Posterior cingulate gyrus (tissue), 11 donors: ENCODE data around the gene TPST2.
"Not testable (repeated sequence)": the region's sequence is repeated elsewhere in the genome, so short reads cannot be mapped to it uniquely, and the experiment has no call there.

Source experiments
- DNase-seq, 10 donors: peaks; one replicate each; pipeline versions ENCODE4 v3.0.0 to v3.0.0-alpha.2; 2020 to 2021; ENCODE audit warnings: mixed read lengths in 3 of 10
- intact Hi-C: fragments of 100-400 bp; cut with DNase I; formaldehyde crosslinking; loops from one replicate; pipeline ENCODE4 v1.15.1; 2023

The TPST2 gene

DNA sequence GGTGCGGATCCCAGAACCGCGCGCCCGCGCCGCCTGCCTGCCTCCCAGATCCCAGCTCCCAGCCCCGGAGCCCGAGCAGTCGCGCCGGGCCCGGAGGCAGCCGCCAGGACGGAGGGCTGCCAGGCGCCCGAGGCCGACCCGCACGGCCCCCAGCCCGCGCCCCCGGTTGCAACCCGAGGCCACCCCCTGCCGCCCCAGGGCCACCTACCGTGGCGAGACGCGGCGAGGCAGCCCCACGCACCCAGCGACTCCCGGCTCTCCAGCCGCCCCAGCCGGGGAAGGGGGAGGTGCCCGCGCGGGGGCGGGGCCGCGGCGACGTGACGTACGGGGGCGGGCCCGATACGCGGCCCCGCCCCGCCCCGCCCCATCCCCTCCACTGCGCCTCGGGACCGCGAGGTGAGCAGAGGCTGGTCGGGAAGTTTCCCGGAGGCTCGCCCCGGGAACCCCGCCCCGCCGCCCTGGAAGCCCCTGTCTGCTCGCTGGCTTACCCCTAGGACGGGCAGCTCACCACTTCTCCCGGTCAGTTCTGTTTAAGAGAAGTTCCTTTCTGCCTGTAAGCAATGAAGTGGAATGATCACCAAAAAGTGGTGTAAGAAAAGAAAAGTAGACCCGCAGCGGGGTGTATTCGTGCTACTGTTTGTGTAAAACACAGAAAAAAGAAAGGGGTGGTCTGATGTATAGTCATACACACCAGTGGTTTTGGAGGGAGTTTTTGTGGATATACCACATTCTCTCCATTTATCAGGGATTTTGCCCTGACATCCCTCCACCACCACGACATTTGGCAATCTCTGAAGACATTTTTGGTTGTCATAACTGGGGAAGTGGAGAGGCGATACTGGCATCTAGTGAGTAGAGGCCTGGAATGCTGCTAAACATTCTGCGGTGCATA, at the start of gene TPST2:
Gene TPST2, minus strand, starts transcription at position 288 of the 892 bp plus-strand sequence. CDS start 48,502 bp downstream, outside the sequence.
- DNase-seq, result peak; percentile 42 to 97 (median 74)
- intact Hi-C loops, result no loop called here

DNA sequence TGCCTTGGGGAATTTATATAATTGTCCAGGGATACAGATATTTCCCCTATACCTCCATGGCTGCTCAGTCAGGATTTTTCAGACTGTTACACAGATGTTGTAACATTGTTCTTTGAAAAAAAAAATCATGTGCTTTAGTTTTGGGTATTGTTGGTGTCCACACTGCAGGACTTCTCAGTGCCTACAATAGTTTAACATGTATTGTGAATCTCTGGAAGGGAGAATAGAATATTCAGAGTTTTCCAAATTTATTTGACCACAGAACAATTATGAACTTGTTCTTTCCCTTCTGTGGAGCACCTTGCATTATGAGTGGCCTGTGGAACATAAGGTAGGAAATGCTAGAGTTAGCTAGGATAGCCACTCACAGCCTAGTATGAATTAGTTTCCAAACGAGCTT, 46.4 kb upstream of the TPST2 start:
- no peak for DNase-seq
- intact Hi-C loops, result no loop called here

DNA sequence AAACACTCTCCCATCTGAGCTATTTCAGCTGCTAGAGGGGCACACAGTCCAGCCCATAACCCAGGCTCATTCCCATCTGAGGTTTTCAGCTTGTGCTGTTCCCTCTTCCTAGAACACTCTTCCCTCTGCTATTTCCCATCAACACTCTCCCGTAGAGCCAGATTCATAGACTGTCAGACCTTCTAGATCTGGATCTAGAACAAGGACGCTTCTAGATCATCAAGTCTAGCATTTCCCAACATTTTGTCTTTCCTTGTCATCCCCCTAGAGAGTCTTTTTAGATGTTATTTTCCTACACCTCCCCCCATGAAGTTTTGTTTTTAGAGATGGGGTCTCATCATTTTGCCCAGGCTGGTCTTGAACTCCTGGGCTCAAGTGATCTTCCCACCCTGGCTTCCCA, 45.2 kb upstream of the TPST2 start:
- DNase-seq, result no peak
- intact Hi-C loops, result no loop called here

DNA sequence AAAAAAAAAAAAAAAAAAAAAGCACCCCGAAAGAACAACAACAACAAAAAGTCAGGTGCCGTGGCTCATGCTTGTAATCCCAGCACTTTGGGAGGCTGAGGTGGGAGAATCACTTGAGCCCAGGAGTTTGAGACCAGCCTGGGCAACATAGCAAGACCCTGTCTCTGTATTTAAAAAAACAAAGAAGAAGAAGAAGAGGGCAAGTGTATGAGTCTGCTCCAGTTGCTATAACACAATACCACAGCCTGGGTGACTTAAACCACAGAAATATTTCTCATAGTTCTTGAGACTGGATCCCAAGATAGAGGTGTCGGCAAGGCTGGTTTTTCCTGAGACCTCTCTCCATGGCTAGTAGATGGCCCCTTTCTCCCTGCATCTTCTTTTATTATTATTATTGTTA, 44.3 kb upstream of the TPST2 start:
- DNase-seq, result no peak
- intact Hi-C loops, result no loop called here

DNA sequence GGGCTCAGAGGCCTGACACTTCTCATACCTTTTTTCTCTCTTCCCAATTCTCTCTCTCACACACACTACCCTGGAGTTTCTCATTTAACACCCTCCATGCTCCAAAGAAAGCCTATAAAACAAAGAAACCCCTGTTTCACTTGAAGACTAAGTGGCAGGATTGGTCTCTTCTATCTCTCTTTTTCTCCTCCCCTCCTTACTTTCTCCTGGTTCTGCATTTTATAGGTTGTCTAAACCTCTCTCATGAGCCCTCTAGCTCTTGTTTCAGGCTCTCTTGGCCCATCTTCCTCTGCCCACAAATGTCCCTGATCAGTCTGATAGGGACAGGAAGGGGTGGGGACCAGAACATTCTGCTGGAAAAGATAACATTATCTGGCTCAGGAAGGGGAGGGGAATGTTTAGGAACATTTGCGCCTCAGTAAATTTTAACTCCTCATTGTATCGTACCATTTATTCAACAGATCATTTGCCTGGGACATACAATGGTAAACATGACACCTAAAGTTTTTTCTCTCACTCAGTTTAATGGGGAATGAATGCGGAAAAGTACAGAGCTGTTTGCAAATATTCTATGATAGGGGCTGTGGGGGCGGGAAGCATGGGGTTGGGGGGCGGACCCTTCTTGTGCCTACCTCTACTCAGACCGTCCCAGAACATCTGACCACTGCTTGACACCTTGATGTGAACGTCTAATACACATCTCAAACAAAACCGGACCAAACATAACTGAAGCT, 42.7 kb upstream of the TPST2 start:
- DNase-seq, result no peak
- intact Hi-C loops, result no loop called here

DNA sequence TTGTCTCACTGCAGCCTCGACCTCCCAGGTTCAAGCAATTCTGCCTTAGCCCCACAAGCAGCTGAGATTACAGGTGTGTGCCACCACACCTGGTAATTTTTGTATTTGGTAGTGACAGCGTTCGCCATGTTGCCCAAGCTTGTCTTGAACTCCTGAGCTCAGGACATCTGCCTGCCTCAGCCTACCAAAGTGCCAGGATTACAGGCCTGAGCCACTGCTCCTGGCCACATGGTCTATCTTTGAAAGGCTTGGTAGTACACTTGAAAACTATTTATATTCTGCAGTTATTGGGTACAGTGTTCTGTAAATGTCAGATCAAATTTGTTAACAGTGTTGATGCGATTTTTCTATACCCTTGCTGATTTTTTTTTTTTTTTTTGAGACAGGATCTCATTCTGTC, 41.4 kb upstream of the TPST2 start:
- intact Hi-C loops, result no loop called here
- no peak for DNase-seq

DNA sequence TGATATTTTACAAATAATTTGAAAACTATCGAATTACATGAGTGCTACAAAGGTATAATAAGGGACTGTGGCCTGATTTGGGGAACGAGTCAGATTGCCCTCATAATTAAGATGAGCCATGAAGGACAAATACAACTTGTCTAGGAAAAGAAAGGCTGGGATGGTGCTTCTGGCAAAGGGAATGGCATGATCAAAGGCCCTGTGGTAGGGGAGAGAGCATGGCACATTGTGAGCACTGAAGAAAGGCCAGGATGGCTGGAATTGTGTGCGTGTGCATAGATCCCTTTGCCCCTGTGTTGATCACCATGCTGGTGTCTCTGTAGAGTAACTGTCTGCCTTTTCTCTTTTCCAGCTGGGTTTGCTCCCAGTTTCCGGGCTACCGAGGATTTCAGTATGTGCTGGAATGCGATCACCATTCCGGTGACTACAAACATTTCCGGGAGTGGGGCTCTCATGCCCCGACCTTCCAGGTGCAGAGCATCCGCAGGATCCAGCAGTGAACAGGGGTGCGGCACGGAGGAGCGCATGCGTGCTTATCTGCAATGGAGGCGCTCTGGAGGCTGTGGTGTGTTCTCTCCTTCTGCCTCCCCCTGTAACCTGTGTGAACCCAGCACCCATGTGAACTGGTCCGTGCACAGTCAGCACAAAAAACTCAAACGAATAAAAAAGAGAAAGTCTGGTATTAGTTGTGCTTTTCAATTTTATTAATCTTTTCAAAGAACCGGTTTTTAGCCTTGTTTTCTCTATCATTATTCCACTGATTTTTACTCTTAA, 40.2 kb upstream of the TPST2 start:
- intact Hi-C loops, result no loop called here
- peak in 1 of 10 donors; percentile 38 for DNase-seq

DNA sequence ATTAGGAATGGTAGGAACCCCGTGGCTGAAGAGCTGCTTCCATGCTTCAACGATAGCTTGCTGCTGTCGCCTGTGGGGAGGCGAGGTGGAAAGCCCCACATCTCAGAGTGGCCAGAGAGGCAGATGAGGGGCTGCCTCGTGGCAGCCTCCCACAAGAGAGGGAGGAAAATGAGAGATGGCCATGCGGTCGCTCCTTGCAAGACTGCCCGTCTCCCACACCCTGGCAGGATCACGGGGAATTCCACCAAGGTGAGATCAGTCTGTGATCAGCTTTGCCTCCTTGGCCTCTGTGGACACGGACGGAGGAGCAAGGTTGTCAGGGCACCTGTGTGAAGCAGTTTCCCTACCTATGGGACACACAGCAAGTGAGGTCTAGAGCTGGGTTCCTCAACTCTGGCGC, 34.9 kb upstream of the TPST2 start:
- intact Hi-C loops, result no loop called here
- DNase-seq, result no peak

DNA sequence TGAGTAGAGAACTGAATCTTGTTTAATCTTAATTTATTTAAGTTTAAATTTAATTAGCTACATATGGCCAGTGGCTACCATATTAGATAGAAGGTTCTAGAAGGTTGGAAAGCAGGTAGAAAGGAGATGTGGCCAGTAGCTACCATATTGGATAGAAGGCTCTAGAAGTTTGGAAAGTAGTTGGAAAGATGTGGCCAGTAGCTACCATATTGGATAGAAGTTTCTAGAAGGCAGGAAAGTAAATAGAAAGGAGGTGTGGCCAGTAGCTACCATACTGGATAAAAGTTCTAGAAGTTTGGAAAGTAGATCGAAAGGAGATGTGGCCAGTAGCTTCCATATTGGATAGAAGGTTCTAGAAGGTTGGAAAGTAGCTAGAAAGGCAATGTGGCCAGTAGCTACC, 34.1 kb upstream of the TPST2 start:
- intact Hi-C loops, result no loop called here
- DNase-seq, result no peak

DNA sequence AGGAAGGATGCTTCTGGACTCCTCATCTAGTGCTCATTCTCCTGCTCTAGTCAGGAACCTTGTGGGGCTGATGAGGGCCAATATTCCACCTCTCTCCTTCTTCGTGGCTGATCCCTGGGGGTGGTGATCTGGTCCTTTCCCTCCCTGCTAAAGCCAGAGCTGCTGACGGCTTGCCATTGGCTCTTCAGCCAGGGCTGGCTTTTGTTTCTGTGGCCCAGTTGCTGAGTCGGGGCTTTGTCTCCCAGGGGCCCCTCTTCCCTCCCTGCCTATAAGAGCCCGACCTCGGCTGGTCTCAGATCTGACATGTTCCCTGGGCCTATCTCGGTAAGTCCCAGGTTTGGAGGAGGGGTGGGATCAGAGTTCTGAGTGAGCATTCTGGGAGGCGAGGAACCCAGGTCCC, 31.7 kb upstream of the TPST2 start, which contains the start of gene CRYBA4:
Gene CRYBA4, plus strand, starts transcription at position 301 of the 400 bp plus-strand sequence. CDS start 634 bp downstream, outside the sequence.
- intact Hi-C loops, result no loop called here
- DNase-seq, result no peak

DNA sequence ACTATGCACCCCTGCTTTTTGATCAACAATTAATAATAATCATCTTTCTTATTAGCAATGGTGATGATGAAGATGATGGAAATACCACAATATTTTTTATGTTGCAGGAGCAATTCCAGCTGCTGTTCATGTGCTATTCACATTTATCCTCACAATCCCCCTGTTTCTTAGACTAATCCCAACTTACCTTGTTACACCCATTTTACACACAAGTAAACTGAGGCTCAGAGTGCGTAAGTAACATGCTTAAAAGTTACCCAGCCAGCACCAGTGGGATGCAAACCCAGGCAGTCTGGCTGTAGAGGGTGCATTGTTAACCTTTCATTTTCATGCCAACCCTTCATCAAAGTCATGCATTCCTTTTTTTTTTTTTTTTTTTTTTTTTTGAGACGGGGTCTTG, 30.3 kb upstream of the TPST2 start:
- peak in 1 of 10 donors; percentile 7 for DNase-seq
- intact Hi-C loops, result no loop called here

DNA sequence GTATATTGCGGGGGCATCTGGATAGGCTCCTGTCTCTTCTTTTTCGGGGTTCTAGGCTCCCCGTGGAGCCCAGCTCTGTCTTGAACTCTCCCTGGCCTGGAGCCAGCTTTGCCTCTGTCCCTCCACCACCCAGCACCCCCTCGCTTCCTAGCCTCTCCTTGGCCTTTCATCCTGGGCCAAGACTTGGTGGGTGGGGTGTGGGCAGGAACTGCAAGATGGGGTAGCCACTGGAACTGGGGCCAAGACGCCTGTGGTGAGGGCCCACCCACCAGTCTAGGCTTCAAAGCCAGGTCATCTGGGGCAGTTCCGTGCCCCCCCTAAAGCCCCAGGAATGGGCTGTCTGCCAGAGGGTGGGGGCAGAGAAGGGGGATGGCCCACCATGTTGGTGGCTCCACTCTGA, 29.6 kb upstream of the TPST2 start:
- intact Hi-C loops, result no loop called here
- DNase-seq, result peak in 1 of 10 donors; percentile 39

DNA sequence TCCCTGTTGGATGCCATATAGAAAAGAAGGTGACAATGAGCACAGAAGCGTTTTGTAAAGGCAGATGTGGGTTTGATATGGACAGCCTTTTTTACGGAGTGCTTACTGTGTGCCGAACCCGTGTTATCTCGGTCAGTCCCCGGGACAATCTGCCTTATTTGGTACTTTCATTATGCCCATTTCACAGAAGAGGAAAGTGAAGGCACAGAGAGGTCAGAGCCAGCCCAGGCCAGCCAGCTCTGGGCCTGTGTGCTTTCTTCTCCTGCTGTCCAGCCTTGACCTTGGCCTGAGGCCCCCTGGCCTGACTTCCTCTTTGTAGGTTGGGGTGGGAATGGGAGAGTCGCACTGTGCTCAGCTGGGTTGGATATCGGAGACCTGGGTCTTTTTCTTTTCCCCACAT, 28.5 kb upstream of the TPST2 start:
- no peak for DNase-seq
- intact Hi-C loops, result no loop called here

DNA sequence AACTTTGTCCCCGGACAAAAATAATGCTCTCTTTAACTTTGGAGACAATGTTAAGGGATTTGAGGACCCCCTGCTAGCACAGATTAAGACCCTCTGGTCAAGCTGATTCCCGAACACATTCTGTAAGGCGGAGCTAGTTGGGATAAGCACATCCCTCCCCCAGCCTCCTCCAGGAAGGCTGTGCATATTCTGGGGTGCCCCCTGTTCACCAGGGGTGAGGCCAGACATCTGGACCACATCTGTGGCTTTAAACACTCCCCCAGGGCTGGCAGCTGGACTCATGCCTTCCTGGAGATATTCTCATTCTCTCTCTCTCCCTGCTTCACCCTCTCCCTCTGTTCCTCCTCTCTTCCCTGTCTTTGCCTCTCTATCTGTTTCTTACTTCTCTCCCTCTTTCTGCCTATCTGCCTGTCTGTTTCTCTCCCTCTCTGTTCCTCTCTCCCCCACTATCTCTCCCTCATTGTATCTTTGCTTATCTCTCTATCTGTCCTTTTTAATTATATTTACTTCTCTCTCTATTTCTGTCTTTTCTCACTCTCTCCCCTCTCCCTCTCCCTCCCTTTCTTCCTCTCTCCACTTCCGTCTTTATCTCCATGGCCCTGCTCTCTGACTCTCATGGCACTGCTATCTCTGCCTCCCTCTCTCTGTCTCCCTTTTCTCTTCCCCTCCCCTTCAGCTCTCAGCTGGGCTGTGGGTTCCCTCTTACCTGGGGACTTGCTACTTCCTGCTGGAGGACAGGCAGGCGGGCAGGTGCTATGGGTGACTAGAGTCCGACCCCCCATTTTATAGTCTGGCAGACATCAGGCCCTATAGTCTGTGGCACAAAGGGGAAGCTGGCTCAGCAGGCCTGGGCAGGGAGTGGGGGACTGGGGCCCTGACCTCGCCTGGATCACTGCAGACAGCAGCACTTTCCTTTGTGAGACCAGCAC, 27.6 kb upstream of the TPST2 start, which contains the start of gene CRYBB1:
Gene CRYBB1, minus strand, starts transcription at position 757 of the 929 bp plus-strand sequence. CDS start 1,708 bp downstream, outside the sequence.
- DNase-seq, result peak in 2 of 10 donors; percentile 61 to 83
- intact Hi-C loops, result no loop called here

DNA sequence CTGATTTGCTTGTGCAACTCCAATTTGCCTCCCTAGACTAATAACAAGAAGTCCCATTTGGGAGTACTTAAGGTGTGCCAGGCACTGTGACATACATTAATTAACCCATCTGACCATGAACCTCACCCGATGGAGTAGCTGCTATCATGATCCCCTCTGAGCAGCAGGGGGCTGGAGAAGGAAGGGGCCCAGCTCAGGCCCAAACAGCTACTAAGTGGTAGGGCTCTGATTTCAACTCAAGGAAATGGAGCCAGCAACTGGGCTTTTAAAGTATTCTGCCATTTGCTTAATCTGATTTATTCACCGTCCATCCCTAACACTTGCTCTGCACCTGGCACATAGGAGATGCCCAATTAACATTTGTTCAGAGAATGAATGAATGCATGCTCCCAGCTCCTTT, 26.7 kb upstream of the TPST2 start:
- intact Hi-C loops, result no loop called here
- DNase-seq, result no peak

DNA sequence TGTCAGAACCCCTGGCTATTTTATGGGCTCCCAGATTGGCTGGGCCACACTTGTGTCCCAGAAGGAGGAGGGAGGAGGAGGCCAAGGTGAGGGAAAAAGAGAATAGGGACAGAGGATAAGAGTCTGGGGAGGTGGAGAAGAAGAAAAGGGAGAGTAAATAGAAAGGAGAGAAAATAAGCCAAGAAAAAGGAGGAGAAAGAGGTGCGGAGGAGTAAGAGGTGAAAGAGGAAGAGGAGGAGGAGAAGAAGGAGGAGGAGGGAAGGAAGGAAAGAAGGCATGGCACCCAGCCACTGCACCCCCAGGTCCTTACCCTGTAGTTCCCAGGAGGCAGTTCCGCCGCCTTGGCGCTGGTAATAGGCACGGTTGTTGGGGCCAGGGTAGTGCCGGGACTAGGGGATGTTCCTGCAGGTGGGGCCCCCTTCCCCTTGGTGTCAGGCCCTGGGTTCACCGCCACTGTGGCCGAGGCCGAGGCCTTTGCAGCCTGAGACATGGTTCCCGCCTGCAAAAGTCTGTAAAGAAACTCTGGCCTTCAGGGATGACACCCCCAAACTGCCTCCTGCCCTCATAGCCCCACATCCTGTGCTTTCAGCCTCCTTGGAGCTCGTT, 26.0 kb upstream of the TPST2 start:
- intact Hi-C loops, result no loop called here
- peak in 1 of 10 donors; percentile 48 for DNase-seq

DNA sequence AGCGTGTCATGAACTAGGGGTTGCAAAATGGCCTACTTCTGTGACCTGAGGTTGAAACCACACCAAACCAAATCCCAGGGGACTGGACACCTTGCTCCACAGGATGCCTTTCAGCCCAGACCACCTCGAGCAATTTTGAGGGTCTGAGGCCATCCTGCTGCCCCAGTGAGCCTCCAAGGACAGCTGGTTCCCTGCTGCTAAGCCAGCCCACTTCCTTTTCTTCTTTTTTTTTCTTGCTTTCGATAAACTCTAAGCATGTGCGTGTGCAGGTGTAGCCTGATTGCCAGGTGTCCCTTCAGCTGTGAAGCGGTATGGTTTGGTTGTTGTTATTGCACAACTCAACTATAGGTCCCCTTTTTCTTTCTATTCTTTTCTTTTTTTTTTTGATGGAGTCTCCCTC, 25.2 kb upstream of the TPST2 start:
- intact Hi-C loops, result no loop called here
- DNase-seq, result peak in 1 of 10 donors; percentile 40

DNA sequence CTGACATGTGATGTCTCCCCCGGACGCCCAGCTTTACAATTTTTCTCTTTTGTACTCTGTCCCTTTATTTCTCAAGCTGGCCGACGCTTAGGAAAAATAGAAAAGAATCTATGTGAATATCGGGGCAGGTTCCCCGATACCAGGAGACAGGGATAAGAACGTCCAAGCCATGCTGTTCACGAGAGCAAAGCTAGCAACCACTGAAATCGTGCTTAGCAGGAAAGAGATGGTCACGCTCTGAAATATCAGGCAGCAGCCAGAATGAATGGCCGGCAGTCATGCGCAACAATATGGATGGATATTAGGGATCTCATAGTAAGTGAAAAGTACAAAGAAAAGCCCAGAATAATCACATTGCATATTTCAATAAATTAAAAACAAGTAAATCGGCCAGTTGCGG, 24.4 kb upstream of the TPST2 start:
- intact Hi-C loops, result no loop called here
- DNase-seq, result no peak

DNA sequence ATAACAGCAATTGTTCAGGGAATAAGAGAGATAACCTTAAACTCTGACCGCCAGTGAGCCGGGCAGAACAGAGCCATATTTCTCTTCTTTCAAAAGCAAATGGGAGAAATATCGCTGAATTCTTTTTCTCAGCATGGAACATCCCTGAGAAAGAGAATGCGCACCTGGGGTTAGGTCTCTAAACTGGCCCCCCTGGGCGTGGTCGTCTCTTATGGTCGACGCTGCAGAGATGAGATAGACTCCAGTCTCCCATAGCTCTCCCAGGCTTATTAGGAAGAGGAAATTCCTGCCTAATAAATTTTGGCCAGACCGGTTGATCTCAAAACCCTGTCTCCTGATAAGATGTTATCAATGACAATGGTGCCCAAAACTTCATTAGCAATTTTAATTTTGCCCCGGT, 23.8 kb upstream of the TPST2 start:
- peak in 1 of 10 donors; percentile 3 for DNase-seq
- intact Hi-C loops, result not testable (repeated sequence)
